ENCODE data around the gene CDK7.

DNA sequence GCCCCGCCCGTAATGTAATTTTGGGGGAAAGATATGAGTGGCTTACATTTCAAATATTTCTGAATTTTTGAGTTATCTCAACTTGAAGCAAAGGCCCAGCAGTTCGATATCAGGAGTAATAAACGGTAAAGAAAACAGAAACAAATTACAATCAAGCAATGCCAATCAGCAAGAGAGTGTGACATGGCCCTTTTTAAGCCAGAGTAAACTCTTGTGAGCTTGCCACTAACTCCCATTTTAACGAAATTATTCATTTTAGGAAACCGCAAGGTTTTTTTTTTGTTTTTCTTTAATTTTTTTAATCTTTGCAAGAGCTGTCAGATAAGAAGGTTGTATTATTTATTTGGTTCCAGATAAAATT lies 17.6 kb upstream of the CDK7 start:
- TF ChIP-seq, protein P1, sequence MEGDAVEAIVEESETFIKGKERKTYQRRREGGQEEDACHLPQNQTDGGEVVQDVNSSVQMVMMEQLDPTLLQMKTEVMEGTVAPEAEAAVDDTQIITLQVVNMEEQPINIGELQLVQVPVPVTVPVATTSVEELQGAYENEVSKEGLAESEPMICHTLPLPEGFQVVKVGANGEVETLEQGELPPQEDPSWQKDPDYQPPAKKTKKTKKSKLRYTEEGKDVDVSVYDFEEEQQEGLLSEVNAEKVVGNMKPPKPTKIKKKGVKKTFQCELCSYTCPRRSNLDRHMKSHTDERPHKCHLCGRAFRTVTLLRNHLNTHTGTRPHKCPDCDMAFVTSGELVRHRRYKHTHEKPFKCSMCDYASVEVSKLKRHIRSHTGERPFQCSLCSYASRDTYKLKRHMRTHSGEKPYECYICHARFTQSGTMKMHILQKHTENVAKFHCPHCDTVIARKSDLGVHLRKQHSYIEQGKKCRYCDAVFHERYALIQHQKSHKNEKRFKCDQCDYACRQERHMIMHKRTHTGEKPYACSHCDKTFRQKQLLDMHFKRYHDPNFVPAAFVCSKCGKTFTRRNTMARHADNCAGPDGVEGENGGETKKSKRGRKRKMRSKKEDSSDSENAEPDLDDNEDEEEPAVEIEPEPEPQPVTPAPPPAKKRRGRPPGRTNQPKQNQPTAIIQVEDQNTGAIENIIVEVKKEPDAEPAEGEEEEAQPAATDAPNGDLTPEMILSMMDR (IDR thresholded peaks at IDR 0.05): no peak
- no peak for TF ChIP-seq POLR2A (IDR thresholded peaks at IDR 0.05)

Data from uterus (tissue), 2 donors.